SJCRH30 (cell line): ENCODE results near the gene FAM83E. TPM values are rescaled to one million over a fixed set of nuclear protein-coding genes. Genes with fewer than 3 reads are reported as not detected.
"Not testable (repeated sequence)": the region's sequence is repeated elsewhere in the genome, so short reads cannot be mapped to it uniquely, and the experiment has no call there.

Experiments used
- DNase-seq, 2 experiments: peaks; one replicate each; pipeline ENCODE4 v3.0.0-alpha.2; 2015 to 2020
- H3K27ac ChIP-seq: fragments of 250-450 bp; sonication (Bioruptor Pico); 2 replicates; pipeline ENCODE4 v1.5.1; 2020; ENCODE audit warnings: mild to moderate bottlenecking, moderate library complexity
- H3K27me3 ChIP-seq: fragments of 250-450 bp; sonication (Bioruptor Pico); 2 replicates; pipeline ENCODE4 v1.5.1; 2020; ENCODE audit warnings: mild to moderate bottlenecking, moderate library complexity
- H3K36me3 ChIP-seq: fragments of 250-450 bp; sonication (Bioruptor Pico); 2 replicates; pipeline ENCODE4 v1.5.1; 2020; ENCODE audit warnings: mild to moderate bottlenecking, moderate library complexity
- H3K4me1 ChIP-seq: fragments of 250-450 bp; sonication (Bioruptor Pico); 2 replicates; pipeline ENCODE4 v1.5.1; 2020; ENCODE audit warnings: mild to moderate bottlenecking, moderate library complexity
- H3K4me3 ChIP-seq: fragments of 250-450 bp; sonication (Bioruptor Pico); 2 replicates; pipeline ENCODE4 v1.5.1; 2020; ENCODE audit warnings: mild to moderate bottlenecking, moderate library complexity
- H3K9me3 ChIP-seq: fragments of 250-450 bp; sonication (Bioruptor Pico); replicated peaks from 2 replicates; pipeline ENCODE4 v1.5.1; 2020; ENCODE audit warnings: mild to moderate bottlenecking, moderate library complexity
- total RNA-seq: library from RNA; depleted of rRNA; stranded (reverse); fragments of >200 nt; shearing (Covaris generic); gene quantifications from 2 replicates; pipeline ENCODE4 v1.2.3, GENCODE V29; 2014; rRNA removed

FAM83E gene
- total RNA-seq: 1.9 and 3.3 TPM in 2 replicates

DNA sequence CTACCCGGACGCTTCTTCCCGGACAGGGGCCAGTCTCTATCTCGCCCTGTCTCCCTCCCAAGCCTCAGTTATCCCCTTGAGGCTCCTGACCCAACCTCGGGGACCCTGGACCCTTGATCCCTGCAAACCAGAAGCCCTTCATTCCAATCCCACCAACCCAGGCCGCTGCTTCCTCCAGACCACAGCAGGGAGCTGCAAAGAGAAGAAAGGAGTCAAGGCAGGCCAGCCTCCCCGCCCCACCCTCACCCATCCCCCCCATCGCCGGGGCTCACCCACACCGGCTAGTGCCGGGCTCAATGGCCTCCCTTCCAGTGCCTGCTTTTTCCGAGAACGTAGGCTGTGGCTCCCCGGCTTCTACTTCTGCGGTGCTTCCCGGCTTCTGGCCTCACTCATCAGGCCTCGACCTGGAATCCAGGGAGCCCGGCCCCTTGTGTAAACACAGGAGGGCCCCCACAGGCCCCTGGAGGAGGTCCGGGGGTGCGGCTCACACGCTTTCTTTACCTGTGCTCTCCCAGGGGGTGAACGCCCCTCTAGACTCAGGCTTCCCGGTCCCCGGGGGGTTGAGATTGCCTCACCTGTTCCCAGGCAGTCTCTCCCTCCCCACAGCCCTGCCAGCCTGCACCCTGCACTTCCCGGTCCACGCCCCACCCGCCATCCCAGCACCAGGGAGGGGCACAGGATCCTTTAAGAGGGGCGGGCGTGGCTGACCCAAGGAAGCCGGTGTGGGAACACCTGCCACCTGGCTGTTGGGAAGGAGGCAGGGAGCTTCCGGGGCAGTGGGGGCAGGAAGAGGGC, at the start of gene FAM83E:
TSS of gene FAM83E (minus strand) at position 641 of the 795 bp plus-strand sequence. CDS start 1,704 bp downstream, outside the sequence.
- Histone ChIP-seq H3K36me3 (peaks cover 44% of the 10 kb centered on the region), H3K27ac (no peak within 1 kb of the TSS), H3K4me3 (no peak within 1 kb of the TSS), H3K4me1 (no peaks in the 10 kb centered on the region), H3K9me3 (no peaks in the 10 kb centered on the region), H3K27me3 (no peaks in the 10 kb centered on the region)
- DNase-seq: no peak

GRCh38 chr19:48664476-48664875, 49.6 kb upstream of the FAM83E start:
- H3K27me3 ChIP-seq: no peaks in the 10 kb centered on the region
- no peak overlapping the region for H3K27ac ChIP-seq
- no peak for DNase-seq
- H3K9me3 ChIP-seq: no peaks in the 10 kb centered on the region
- H3K4me3 ChIP-seq: no peak overlapping the region
- peaks cover 52% of the 10 kb centered on the region for H3K36me3 ChIP-seq
- no peaks in the 10 kb centered on the region for H3K4me1 ChIP-seq

GRCh38 chr19:48663667-48664066, 48.8 kb upstream of the FAM83E start:
- Histone ChIP-seq H3K27ac (no peak overlapping the region), H3K27me3 (no peaks in the 10 kb centered on the region), H3K9me3 (no peaks in the 10 kb centered on the region), H3K4me3 (no peak overlapping the region), H3K36me3 (peaks cover 51% of the 10 kb centered on the region), H3K4me1 (no peaks in the 10 kb centered on the region)
- DNase-seq: no peak

DNA sequence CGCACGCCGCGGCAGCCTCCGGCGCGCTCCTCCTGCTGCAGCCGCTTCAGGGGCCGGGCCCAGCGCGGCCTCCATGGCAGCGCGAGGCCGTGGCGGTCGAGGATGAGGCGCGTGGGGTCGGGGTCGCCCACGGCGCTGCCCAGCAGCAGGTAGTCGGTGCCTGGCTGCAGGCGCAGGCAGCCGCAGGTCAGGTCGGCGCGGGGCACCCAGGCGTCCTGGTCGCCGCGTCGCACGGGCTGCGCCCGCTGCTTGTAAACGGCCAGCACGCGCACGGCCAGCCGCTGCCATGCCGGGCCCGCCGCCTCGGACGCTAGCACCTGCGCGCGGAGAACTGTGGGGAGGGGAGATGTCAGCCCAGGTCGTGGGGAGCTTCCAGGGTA, 46.8 kb upstream of the FAM83E start:
- no peak for DNase-seq
- H3K4me1 ChIP-seq: peaks cover 9% of the 10 kb centered on the region
- H3K36me3 ChIP-seq: peaks cover 37% of the 10 kb centered on the region
- no peak overlapping the region for H3K4me3 ChIP-seq
- H3K9me3 ChIP-seq: no peaks in the 10 kb centered on the region
- no peak overlapping the region for H3K27ac ChIP-seq
- no peaks in the 10 kb centered on the region for H3K27me3 ChIP-seq

DNA sequence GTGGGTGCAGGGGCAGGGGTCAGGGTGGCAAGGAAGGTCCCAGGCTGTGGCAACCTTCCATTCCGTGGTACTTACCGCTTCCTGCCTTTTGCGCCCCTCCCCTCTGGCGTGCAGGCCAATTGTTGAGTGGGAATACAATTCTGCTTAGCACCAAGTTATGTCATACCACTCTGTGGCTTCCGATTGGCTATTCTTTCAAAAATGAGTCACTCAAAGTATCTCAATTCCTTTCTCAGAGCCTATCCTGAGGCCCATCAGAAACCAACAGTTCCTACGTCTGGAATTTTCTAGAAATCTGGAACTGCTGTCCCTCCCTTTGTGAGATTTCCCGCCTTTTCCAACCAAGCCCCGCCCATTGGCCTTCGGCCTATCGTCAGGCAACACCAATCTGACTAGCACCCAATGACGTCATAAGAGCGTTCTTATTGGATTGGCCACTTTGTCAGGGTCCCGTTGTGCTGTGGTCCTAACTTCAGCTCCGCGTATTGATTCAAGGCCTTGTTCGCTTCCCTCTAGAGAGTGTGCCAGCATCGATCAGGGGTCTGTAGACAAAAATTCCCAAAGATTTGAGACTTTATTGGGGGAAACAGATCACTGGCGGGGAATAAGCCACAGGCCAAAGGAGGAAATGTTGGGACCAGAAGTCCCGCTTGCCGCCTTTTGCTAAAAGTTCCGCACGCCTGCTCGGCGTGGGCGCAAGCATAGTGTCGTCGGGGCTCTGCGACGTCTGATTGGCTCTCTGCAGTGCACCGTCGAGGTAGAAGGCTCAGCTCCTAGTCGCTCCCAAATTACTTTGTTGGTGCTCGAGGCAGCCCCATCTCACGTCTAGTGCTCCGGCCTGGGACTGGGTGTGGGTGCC, 46.2 kb upstream of the FAM83E start:
- no peak overlapping the region for H3K4me3 ChIP-seq
- peaks cover 14% of the 10 kb centered on the region for H3K4me1 ChIP-seq
- H3K27me3 ChIP-seq: no peaks in the 10 kb centered on the region
- peaks cover 35% of the 10 kb centered on the region for H3K36me3 ChIP-seq
- no peak overlapping the region for H3K27ac ChIP-seq
- peak; percentile 69 to 76 for DNase-seq
- H3K9me3 ChIP-seq: no peaks in the 10 kb centered on the region

DNA sequence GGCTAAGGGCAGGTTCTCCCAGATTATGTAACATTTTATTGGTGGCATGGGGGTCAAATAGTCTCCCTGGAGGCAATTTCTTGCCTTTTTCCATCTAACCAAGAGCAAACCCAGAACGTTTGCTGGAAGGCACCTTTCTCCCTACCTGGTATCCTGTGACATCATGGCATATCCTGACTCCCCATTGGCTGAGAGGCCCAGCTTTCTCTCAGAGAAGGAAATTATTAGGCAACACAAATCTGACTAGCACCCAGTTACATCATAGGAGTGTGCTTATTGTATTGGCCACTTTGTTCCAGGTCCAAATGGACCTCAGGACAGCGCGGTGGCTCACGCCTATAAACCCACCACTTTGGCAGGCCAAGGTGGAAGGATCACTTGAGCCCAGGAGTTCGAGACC, 44.9 kb upstream of the FAM83E start:
- no peak overlapping the region for H3K4me3 ChIP-seq
- H3K9me3 ChIP-seq: no peaks in the 10 kb centered on the region
- H3K4me1 ChIP-seq: peaks cover 24% of the 10 kb centered on the region
- no peaks in the 10 kb centered on the region for H3K27me3 ChIP-seq
- H3K36me3 ChIP-seq: peaks cover 35% of the 10 kb centered on the region
- DNase-seq: no peak
- no peak overlapping the region for H3K27ac ChIP-seq

GRCh38 chr19:48658483-48658882, 43.6 kb upstream of the FAM83E start:
- DNase-seq: no peak
- Histone ChIP-seq H3K36me3 (peaks cover 28% of the 10 kb centered on the region), H3K27ac (no peak overlapping the region), H3K4me3 (no peak overlapping the region), H3K27me3 (no peaks in the 10 kb centered on the region), H3K9me3 (no peaks in the 10 kb centered on the region), H3K4me1 (peaks cover 32% of the 10 kb centered on the region)

GRCh38 chr19:48657828-48658227, 43.0 kb upstream of the FAM83E start:
- H3K27me3 ChIP-seq: not testable (repeated sequence)
- H3K27ac ChIP-seq: peak overlapping the region; percentile 93

GRCh38 chr19:48656840-48657474, 42.1 kb upstream of the FAM83E start:
- H3K36me3 ChIP-seq: peaks cover 13% of the 10 kb centered on the region
- peak; percentile 90 to 97 for DNase-seq
- H3K4me3 ChIP-seq: no peak overlapping the region
- peak overlapping the region; percentile 93 for H3K27ac ChIP-seq
- H3K9me3 ChIP-seq: no peaks in the 10 kb centered on the region
- H3K4me1 ChIP-seq: peaks cover 43% of the 10 kb centered on the region
- no peaks in the 10 kb centered on the region for H3K27me3 ChIP-seq

More at GRCh38 chr19:48657828-48658227, 43.0 kb upstream of the FAM83E start:
- H3K4me3 ChIP-seq, DNase-seq, H3K9me3 ChIP-seq: not testable (repeated sequence)
- H3K4me1 ChIP-seq: peaks cover 38% of the 10 kb centered on the region
- H3K36me3 ChIP-seq: peaks cover 21% of the 10 kb centered on the region

- Histone ChIP-seq H3K27ac (peak overlapping the region; percentile 93), H3K36me3 (no peaks in the 10 kb centered on the region), H3K9me3 (no peaks in the 10 kb centered on the region), H3K27me3 (no peaks in the 10 kb centered on the region), H3K4me1 (peaks cover 46% of the 10 kb centered on the region), H3K4me3 (no peak overlapping the region)
- peak; percentile 99 to 100 for DNase-seq
Observed at GRCh38 chr19:48654299-48655059, 39.6 kb upstream of the FAM83E start.

- DNase-seq: no peak
- Histone ChIP-seq H3K9me3 (no peaks in the 10 kb centered on the region), H3K36me3 (no peaks in the 10 kb centered on the region), H3K27ac (no peak overlapping the region), H3K4me1 (peaks cover 45% of the 10 kb centered on the region), H3K27me3 (no peaks in the 10 kb centered on the region), H3K4me3 (no peak overlapping the region)
Observed at GRCh38 chr19:48651683-48652048, 36.8 kb upstream of the FAM83E start.

DNA sequence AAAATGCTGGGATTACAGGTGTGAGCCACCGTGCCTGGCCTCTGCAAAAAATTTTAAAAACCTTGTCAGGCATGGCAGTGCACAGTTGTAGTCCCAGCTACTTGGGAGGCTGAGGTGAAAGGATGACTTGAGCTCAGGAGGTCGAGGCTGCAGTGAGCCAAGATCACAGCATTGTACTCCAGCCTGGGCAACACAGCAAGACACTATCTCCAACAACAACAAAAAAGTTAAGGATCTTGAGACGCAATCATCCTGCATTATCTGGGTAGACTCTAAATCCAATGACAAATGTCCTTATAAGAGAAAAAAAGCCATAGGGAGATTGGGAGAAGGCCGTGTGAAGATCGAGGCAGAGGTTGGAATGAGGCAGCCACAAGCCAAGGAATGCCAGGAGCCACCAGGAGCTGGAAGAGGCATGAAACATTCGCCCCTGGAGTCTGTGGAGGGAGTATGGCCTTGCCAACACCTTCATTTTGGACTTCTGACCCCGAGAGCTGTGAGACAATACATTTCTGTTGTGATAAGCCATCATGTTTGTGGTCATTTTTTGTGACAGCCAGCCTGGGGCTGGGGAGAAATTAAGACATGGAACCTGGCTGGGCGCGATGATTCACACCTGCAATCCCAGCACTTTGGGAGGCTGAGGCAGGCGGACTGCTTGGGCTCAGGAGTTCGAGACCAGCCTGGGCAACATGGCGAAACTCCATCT, 36.3 kb upstream of the FAM83E start:
- no peak for DNase-seq
- Histone ChIP-seq H3K36me3 (no peaks in the 10 kb centered on the region), H3K4me1 (peaks cover 40% of the 10 kb centered on the region), H3K27ac (no peak overlapping the region), H3K4me3 (no peak overlapping the region), H3K27me3 (no peaks in the 10 kb centered on the region), H3K9me3 (no peaks in the 10 kb centered on the region)

GRCh38 chr19:48648134-48648533, 33.3 kb upstream of the FAM83E start:
- H3K27me3 ChIP-seq: no peaks in the 10 kb centered on the region
- no peak overlapping the region for H3K27ac ChIP-seq
- no peaks in the 10 kb centered on the region for H3K9me3 ChIP-seq
- H3K4me1 ChIP-seq: peaks cover 26% of the 10 kb centered on the region
- DNase-seq: no peak
- no peaks in the 10 kb centered on the region for H3K36me3 ChIP-seq
- no peak overlapping the region for H3K4me3 ChIP-seq

GRCh38 chr19:48646722-48647216, 31.9 kb upstream of the FAM83E start:
- DNase-seq: no peak
- peak overlapping the region; percentile 38; the same call in 1 of the 2 replicates for H3K27ac ChIP-seq
- no peaks in the 10 kb centered on the region for H3K9me3 ChIP-seq
- peak overlapping the region; percentile 55 for H3K4me3 ChIP-seq
- H3K36me3 ChIP-seq: no peaks in the 10 kb centered on the region
- H3K4me1 ChIP-seq: peaks cover 18% of the 10 kb centered on the region
- H3K27me3 ChIP-seq: no peaks in the 10 kb centered on the region
